Right cardiac atrium (tissue), 5 donors: ENCODE data around the gene AKNAD1. TPM values are rescaled to one million over a fixed set of nuclear protein-coding genes. Genes with fewer than 3 reads are reported as not detected.

Experiments used
- ATAC-seq, 2 donors: fragments of 200-7000 bp; cut with Tn5 transposase; one replicate each; pipeline versions ENCODE4 v1.8.0 to v1.9.1; 2020; ENCODE audit warnings: moderate library complexity in 2 of 2, mild to moderate bottlenecking in 1 of 2
- DNase-seq, 3 donors: peaks; one replicate each; pipeline ENCODE4 v3.0.0-alpha.2; 2020
- H3K27ac ChIP-seq: one replicate; pipeline ENCODE4 v1.5.1; 2013; ENCODE audit warnings: mild to moderate bottlenecking, low read length, control low read depth, moderate library complexity
- H3K27me3 ChIP-seq: one replicate; pipeline ENCODE4 v1.6.1; 2013; ENCODE audit not compliant: control insufficient read depth, insufficient read depth
- H3K4me1 ChIP-seq: one replicate; pipeline ENCODE4 v1.6.1; 2013; ENCODE audit warnings: low read length; ENCODE audit not compliant: control insufficient read depth, insufficient read depth
- H3K4me3 ChIP-seq: one replicate; pipeline ENCODE4 v1.5.1; 2013; ENCODE audit warnings: low read length, control low read depth
- H3K9me3 ChIP-seq: one replicate; pipeline ENCODE4 v1.6.1; 2013; ENCODE audit warnings: low read length; ENCODE audit not compliant: control insufficient read depth
- WGBS: extraction: QIAGEN DNeasy Blood & Tissue Kit; methylation state at CpG from one replicate; pipeline ENCODE4 v1.1.7; 2013; 5-methylcytosine and 5-hydroxymethylcytosine counted together
- intact Hi-C, 4 donors: fragments of 100-400 bp; cut with DNase I; formaldehyde crosslinking; loops; one replicate each; pipeline versions ENCODE4 v1.11.0 to v1.14.0; 2022 to 2023
- polyA plus RNA-seq: library from polyadenylated mRNA; stranded (reverse); fragments of 200-250 nt; gene quantifications from one replicate; pipeline ENCODE4 v1.2.3, GENCODE V29; 2013
- total RNA-seq, 4 donors: library from RNA; stranded (reverse); fragmentation: NEBNext Ultra II Directional; extraction: Animal tissue kit (Norgen Biotek cat#: 25700); gene quantifications; one replicate each; pipeline ENCODE4 v1.2.1, GENCODE V29; 2021
- donor health status: healthy with polysubstance abuse.
- donor health status: DM: no; HTN: yes; CAD: no.
- donor health status: DM: no; HTN: no; CAD: no.
- donor health status: DM: no; HTN: yes; CAD: no; lungs with severe emphysema.
- donor health status: DM: yes; HTN: yes; CAD: no.

The AKNAD1 gene
- total and polyA plus RNA-seq, 5 donors: not detected

- Histone ChIP-seq H3K9me3 (no peaks in the 10 kb centered on the region), H3K27me3 (no peaks in the 10 kb centered on the region), H3K4me3 (no peak overlapping the region), H3K27ac (no peak overlapping the region), H3K4me1 (peaks cover 2% of the 10 kb centered on the region)
- WGBS: 78% methylated on average over 1 of the region's 1 CpG
- ATAC-seq (no peak), DNase-seq (no peak)
- intact Hi-C loops: no loop called here
Observed at GRCh38 chr1:108847494-108847893, 9.4 kb downstream of the AKNAD1 start.

GRCh38 chr1:108845991-108846390 lies 10.9 kb downstream of the AKNAD1 start:
- Histone ChIP-seq H3K4me3 (no peak overlapping the region), H3K27me3 (no peaks in the 10 kb centered on the region), H3K9me3 (no peaks in the 10 kb centered on the region), H3K4me1 (peaks cover 2% of the 10 kb centered on the region), H3K27ac (no peak overlapping the region)
- ATAC-seq: no peak
- no peak for DNase-seq
- 81% methylated on average over 6 of the region's 6 CpGs for WGBS
- intact Hi-C loops: no loop called here

GRCh38 chr1:108845446-108845845 lies 11.4 kb downstream of the AKNAD1 start:
- no peak for ATAC-seq
- WGBS: 82% methylated on average over 4 of the region's 4 CpGs
- H3K27ac ChIP-seq: no peak overlapping the region
- peaks cover 2% of the 10 kb centered on the region for H3K4me1 ChIP-seq
- H3K9me3 ChIP-seq: no peaks in the 10 kb centered on the region
- intact Hi-C loops: no loop called here
- no peak for DNase-seq
- H3K27me3 ChIP-seq: no peaks in the 10 kb centered on the region
- no peak overlapping the region for H3K4me3 ChIP-seq

- no peak overlapping the region for H3K27ac ChIP-seq
- no peak for DNase-seq
- H3K27me3 ChIP-seq: no peaks in the 10 kb centered on the region
- intact Hi-C loops: no loop called here
- no peak for ATAC-seq
- peaks cover 2% of the 10 kb centered on the region for H3K4me1 ChIP-seq
- no peaks in the 10 kb centered on the region for H3K9me3 ChIP-seq
- 78% methylated on average over 3 of the region's 3 CpGs for WGBS
- H3K4me3 ChIP-seq: no peak overlapping the region
Observed at GRCh38 chr1:108843390-108844137, 13.3 kb downstream of the AKNAD1 start.

GRCh38 chr1:108842525-108843181 lies 14.2 kb downstream of the AKNAD1 start:
- H3K27me3 ChIP-seq: no peaks in the 10 kb centered on the region
- ATAC-seq (no peak), DNase-seq (no peak)
- no peaks in the 10 kb centered on the region for H3K9me3 ChIP-seq
- H3K27ac ChIP-seq: no peak overlapping the region
- H3K4me3 ChIP-seq: no peak overlapping the region
- intact Hi-C loops: no loop called here
- peaks cover 2% of the 10 kb centered on the region for H3K4me1 ChIP-seq
- WGBS: 84% methylated on average over 3 of the region's 3 CpGs

- DNase-seq (no peak), ATAC-seq (peak; percentile 28 to 77)
- Histone ChIP-seq H3K9me3 (no peaks in the 10 kb centered on the region), H3K4me3 (no peak overlapping the region), H3K4me1 (peaks cover 2% of the 10 kb centered on the region), H3K27me3 (no peaks in the 10 kb centered on the region), H3K27ac (no peak overlapping the region)
- WGBS: 16% methylated on average over 1 of the region's 1 CpG
- intact Hi-C loops: no loop called here
Observed at GRCh38 chr1:108841703-108842102, 15.2 kb downstream of the AKNAD1 start.

GRCh38 chr1:108832929-108833328 lies 24.0 kb downstream of the AKNAD1 start:
- 96% methylated on average over 2 of the region's 2 CpGs for WGBS
- DNase-seq (no peak), ATAC-seq (no peak)
- Histone ChIP-seq H3K27ac (no peak overlapping the region), H3K4me1 (peaks cover 11% of the 10 kb centered on the region), H3K9me3 (no peaks in the 10 kb centered on the region), H3K4me3 (no peak overlapping the region), H3K27me3 (no peaks in the 10 kb centered on the region)
- intact Hi-C loops: loop anchor here in 1 of 4 donors (5.0 kb wide), 1 partner anchor 44 kb away; the partner anchor contains the start of gene GPSM2

- ATAC-seq (peak in 1 of 2 donors; percentile 37), DNase-seq (no peak)
- Histone ChIP-seq H3K27ac (no peak overlapping the region), H3K27me3 (no peaks in the 10 kb centered on the region), H3K4me1 (peaks cover 11% of the 10 kb centered on the region), H3K4me3 (no peak overlapping the region), H3K9me3 (no peaks in the 10 kb centered on the region)
- intact Hi-C loops: loop anchor here in 1 of 4 donors (5.0 kb wide), 1 partner anchor 46 kb away; the partner anchor contains the start of gene GPSM2
- WGBS: 35% methylated on average over 2 of the region's 2 CpGs
Observed at GRCh38 chr1:108831225-108831624, 25.7 kb downstream of the AKNAD1 start.

GRCh38 chr1:108830119-108831008 lies 26.5 kb downstream of the AKNAD1 start:
- Histone ChIP-seq H3K27me3 (no peaks in the 10 kb centered on the region), H3K27ac (peak overlapping the region; percentile 13), H3K9me3 (no peaks in the 10 kb centered on the region), H3K4me1 (peaks cover 11% of the 10 kb centered on the region), H3K4me3 (no peak overlapping the region)
- DNase-seq (peak; percentile 78 to 86 (median 85)), ATAC-seq (peak; percentile 75 to 90)
- WGBS: 45% methylated on average over 20 of the region's 20 CpGs
- intact Hi-C loops: loop anchor here in 1 of 4 donors (5.0 kb wide), 1 partner anchor 47 kb away; the partner anchor contains the start of gene GPSM2

- H3K9me3 ChIP-seq: no peaks in the 10 kb centered on the region
- no peak overlapping the region for H3K4me3 ChIP-seq
- ATAC-seq (peak in 1 of 2 donors; percentile 40), DNase-seq (peak in 1 of 3 donors; percentile 52)
- no peak overlapping the region for H3K27ac ChIP-seq
- intact Hi-C loops: loop anchor here in 3 of 4 donors (2.0 to 5.0 kb wide), 3 partner anchors 53 to 68 kb away; no protein-coding TSS in a partner anchor
- 68% methylated on average over 6 of the region's 6 CpGs for WGBS
- no peaks in the 10 kb centered on the region for H3K27me3 ChIP-seq
- H3K4me1 ChIP-seq: peaks cover 11% of the 10 kb centered on the region
Observed at GRCh38 chr1:108829498-108829916, 27.4 kb downstream of the AKNAD1 start.
